ENCODE measurements around the gene USP46. TPM values are rescaled to one million over a fixed set of nuclear protein-coding genes. Genes with fewer than 3 reads are reported as not detected.

Gene USP46
- total RNA-seq, 1 donor from 2014 or later, result 27.3 TPM

- no peak overlapping the region for H3K4me3 Mint-ChIP-seq (ENCODE audit: unreplicated experiment)
- H3K9me3 Mint-ChIP-seq (ENCODE audit: low read depth), result peaks cover under 1% of the 10 kb centered on the region
- peaks cover 10% of the 10 kb centered on the region for H3K36me3 Mint-ChIP-seq (ENCODE audit: low read depth)
- no peak for DNase-seq (ENCODE audit: low spot score)
- peaks cover 20% of the 10 kb centered on the region for H3K4me1 Mint-ChIP-seq (ENCODE audit: low read depth)
- H3K27me3 Mint-ChIP-seq (ENCODE audit: low read depth), result no peaks in the 10 kb centered on the region
- no peak for TF ChIP-seq CTCF (IDR thresholded peaks at IDR 0.05)
- no peak overlapping the region for H3K27ac Mint-ChIP-seq (ENCODE audit: unreplicated experiment)
Measured at GRCh38 chr4:52618795-52619590, 40.1 kb downstream of the USP46 start.

- no peak for DNase-seq (ENCODE audit: low spot score)
- no peak for TF ChIP-seq CTCF (IDR thresholded peaks at IDR 0.05)
- H3K4me1 Mint-ChIP-seq (ENCODE audit: low read depth), result peaks cover 20% of the 10 kb centered on the region
- no peaks in the 10 kb centered on the region for H3K27me3 Mint-ChIP-seq (ENCODE audit: low read depth)
- peaks cover 8% of the 10 kb centered on the region for H3K36me3 Mint-ChIP-seq (ENCODE audit: low read depth)
- H3K27ac Mint-ChIP-seq (ENCODE audit: unreplicated experiment), result peak overlapping the region; percentile 32
- peaks cover 4% of the 10 kb centered on the region for H3K9me3 Mint-ChIP-seq (ENCODE audit: low read depth)
- H3K4me3 Mint-ChIP-seq (ENCODE audit: unreplicated experiment), result no peak overlapping the region
Measured at GRCh38 chr4:52617336-52618020, 41.6 kb downstream of the USP46 start.

GRCh38 chr4:52614241-52614640, 44.9 kb downstream of the USP46 start:
- Mint-ChIP-seq H3K27ac (ENCODE audit: unreplicated experiment) (no peak overlapping the region), H3K4me1 (ENCODE audit: low read depth) (peaks cover 12% of the 10 kb centered on the region), H3K4me3 (ENCODE audit: unreplicated experiment) (no peak overlapping the region), H3K9me3 (ENCODE audit: low read depth) (peaks cover 4% of the 10 kb centered on the region), H3K36me3 (ENCODE audit: low read depth) (peaks cover 19% of the 10 kb centered on the region), H3K27me3 (ENCODE audit: low read depth) (no peaks in the 10 kb centered on the region)
- TF ChIP-seq CTCF (IDR thresholded peaks at IDR 0.05), result no peak
- no peak for DNase-seq (ENCODE audit: low spot score)

DNA sequence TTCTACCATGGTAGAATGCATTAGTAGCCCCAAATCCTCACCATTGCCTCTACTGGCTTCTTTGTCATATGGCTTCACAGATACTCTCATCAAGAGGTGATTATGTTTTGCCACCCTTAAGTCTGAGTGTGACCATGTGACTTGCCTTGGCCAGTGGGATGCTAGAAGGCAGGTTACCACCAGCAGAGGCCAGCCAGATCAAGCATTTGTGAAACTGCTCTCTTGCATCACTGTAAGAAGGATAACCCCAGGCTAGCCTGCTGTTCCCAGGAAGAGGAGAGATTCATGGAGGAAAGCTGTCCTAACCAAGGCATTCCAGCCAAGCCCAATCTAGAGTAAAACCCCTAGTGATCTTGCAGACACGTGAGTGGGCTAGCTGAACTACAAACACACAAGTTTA, 46.8 kb downstream of the USP46 start:
- H3K27ac Mint-ChIP-seq (ENCODE audit: unreplicated experiment), result no peak overlapping the region
- no peak overlapping the region for H3K4me3 Mint-ChIP-seq (ENCODE audit: unreplicated experiment)

More for the DNA sequence above, 46.8 kb downstream of the USP46 start:
- peaks cover 5% of the 10 kb centered on the region for H3K4me1 Mint-ChIP-seq (ENCODE audit: low read depth)
- H3K27me3 Mint-ChIP-seq (ENCODE audit: low read depth), result no peaks in the 10 kb centered on the region
- DNase-seq (ENCODE audit: low spot score), result no peak
- H3K9me3 Mint-ChIP-seq (ENCODE audit: low read depth), result peaks cover 4% of the 10 kb centered on the region
- no peak for TF ChIP-seq CTCF (IDR thresholded peaks at IDR 0.05)
- peaks cover 30% of the 10 kb centered on the region for H3K36me3 Mint-ChIP-seq (ENCODE audit: low read depth)
